Measurements from ENCODE around the gene GRM2.

Gene GRM2

GRCh38 chr3:51675201-51675611, 31.7 kb upstream of the GRM2 start:
- no peak for DNase-seq
- Mint-ChIP-seq H3K4me3 (no peak overlapping the region), H3K27ac (peak overlapping the region; percentile 68), H3K9me3 (no peaks in the 10 kb centered on the region), H3K27me3 (no peaks in the 10 kb centered on the region), H3K36me3 (peaks cover 15 to 19% of the 10 kb centered on the region in 2 donors), H3K4me1 (peaks cover 43 to 86% of the 10 kb centered on the region in 2 donors)
- no peak for ATAC-seq (replicated peaks)

- Mint-ChIP-seq H3K36me3 (peaks cover 15 to 20% of the 10 kb centered on the region in 2 donors), H3K9me3 (no peaks in the 10 kb centered on the region), H3K27me3 (no peaks in the 10 kb centered on the region), H3K27ac (peak overlapping the region; percentile 67), H3K4me1 (peaks cover 50 to 88% of the 10 kb centered on the region in 2 donors), H3K4me3 (no peak overlapping the region)
- ATAC-seq (replicated peaks), result no peak
- no peak for DNase-seq
Observed at GRCh38 chr3:51676102-51676640, 30.7 kb upstream of the GRM2 start.

- no peak for ATAC-seq (replicated peaks)
Observed at GRCh38 chr3:51677358-51677757, 29.5 kb upstream of the GRM2 start.

GRCh38 chr3:51678186-51678585, 28.7 kb upstream of the GRM2 start:
- Mint-ChIP-seq H3K9me3 (no peaks in the 10 kb centered on the region), H3K27me3 (no peaks in the 10 kb centered on the region), H3K4me1 (peaks cover 59 to 88% of the 10 kb centered on the region in 2 donors), H3K36me3 (peaks cover 22 to 32% of the 10 kb centered on the region in 2 donors), H3K27ac (peak overlapping the region; percentile 14), H3K4me3 (no peak overlapping the region)
- ATAC-seq (replicated peaks) (no peak), DNase-seq (no peak)

More at GRCh38 chr3:51677358-51677757, 29.5 kb upstream of the GRM2 start:
- Mint-ChIP-seq H3K9me3 (no peaks in the 10 kb centered on the region), H3K27ac (peak overlapping the region; percentile 4), H3K36me3 (peaks cover 17 to 27% of the 10 kb centered on the region in 2 donors), H3K27me3 (no peaks in the 10 kb centered on the region), H3K4me3 (no peak overlapping the region), H3K4me1 (peaks cover 56 to 88% of the 10 kb centered on the region in 2 donors)
- DNase-seq, result no peak

- Mint-ChIP-seq H3K36me3 (peaks cover 22 to 32% of the 10 kb centered on the region in 2 donors), H3K4me3 (no peak overlapping the region), H3K27ac (peak overlapping the region; percentile 14), H3K27me3 (no peaks in the 10 kb centered on the region), H3K4me1 (peaks cover 57 to 85% of the 10 kb centered on the region in 2 donors), H3K9me3 (no peaks in the 10 kb centered on the region)
- ATAC-seq (replicated peaks) (no peak), DNase-seq (no peak)
Observed at GRCh38 chr3:51678641-51679040, 28.2 kb upstream of the GRM2 start.

GRCh38 chr3:51679318-51679717, 27.6 kb upstream of the GRM2 start:
- Mint-ChIP-seq H3K4me3 (no peak overlapping the region), H3K27ac (no peak overlapping the region), H3K4me1 (peaks cover 58 to 79% of the 10 kb centered on the region in 2 donors), H3K36me3 (peaks cover 25 to 34% of the 10 kb centered on the region in 2 donors), H3K27me3 (no peaks in the 10 kb centered on the region), H3K9me3 (no peaks in the 10 kb centered on the region)
- DNase-seq (no peak), ATAC-seq (replicated peaks) (no peak)

- H3K36me3 Mint-ChIP-seq, result peaks cover 27 to 33% of the 10 kb centered on the region in 2 donors
- H3K27me3 Mint-ChIP-seq, result no peaks in the 10 kb centered on the region
- no peaks in the 10 kb centered on the region for H3K9me3 Mint-ChIP-seq
- DNase-seq, result no peak
- no peak overlapping the region for H3K4me3 Mint-ChIP-seq
- ATAC-seq (replicated peaks), result no peak
- peak overlapping the region; percentile 72 for H3K27ac Mint-ChIP-seq
- H3K4me1 Mint-ChIP-seq, result peaks cover 58 to 74% of the 10 kb centered on the region in 2 donors
Observed at GRCh38 chr3:51679777-51680176, 27.1 kb upstream of the GRM2 start.

GRCh38 chr3:51680196-51680595, 26.7 kb upstream of the GRM2 start:
- ATAC-seq (replicated peaks) (no peak), DNase-seq (no peak)
- peaks cover 56 to 72% of the 10 kb centered on the region in 2 donors for H3K4me1 Mint-ChIP-seq
- peaks cover 26 to 33% of the 10 kb centered on the region in 2 donors for H3K36me3 Mint-ChIP-seq
- no peak overlapping the region for H3K4me3 Mint-ChIP-seq
- H3K27me3 Mint-ChIP-seq, result no peaks in the 10 kb centered on the region
- no peaks in the 10 kb centered on the region for H3K9me3 Mint-ChIP-seq
- peak overlapping the region; percentile 72 for H3K27ac Mint-ChIP-seq

- Mint-ChIP-seq H3K36me3 (peaks cover 27 to 33% of the 10 kb centered on the region in 2 donors), H3K27me3 (no peaks in the 10 kb centered on the region), H3K4me1 (peaks cover 56 to 72% of the 10 kb centered on the region in 2 donors), H3K9me3 (no peaks in the 10 kb centered on the region), H3K27ac (peak overlapping the region; percentile 79), H3K4me3 (peak overlapping the region in 1 of 2 donors; percentile 37)
- DNase-seq (no peak), ATAC-seq (replicated peaks) (no peak)
Observed at GRCh38 chr3:51680663-51681230, 26.1 kb upstream of the GRM2 start.

- H3K4me3 Mint-ChIP-seq, result peak overlapping the region; percentile 37
- H3K36me3 Mint-ChIP-seq, result peaks cover 29 to 35% of the 10 kb centered on the region in 2 donors
- H3K27me3 Mint-ChIP-seq, result no peaks in the 10 kb centered on the region
- DNase-seq, result no peak
- no peaks in the 10 kb centered on the region for H3K9me3 Mint-ChIP-seq
- H3K4me1 Mint-ChIP-seq, result peaks cover 60 to 72% of the 10 kb centered on the region in 2 donors
- ATAC-seq (replicated peaks), result peak; percentile 13 to 27
- H3K27ac Mint-ChIP-seq, result peak overlapping the region; percentile 79
Observed at GRCh38 chr3:51681453-51681852, 25.4 kb upstream of the GRM2 start.

GRCh38 chr3:51682079-51682478, 24.8 kb upstream of the GRM2 start:
- peaks cover 66 to 78% of the 10 kb centered on the region in 2 donors for H3K4me1 Mint-ChIP-seq
- ATAC-seq (replicated peaks) (peak; percentile 88 to 91), DNase-seq (peak; percentile 81)
- H3K9me3 Mint-ChIP-seq, result no peaks in the 10 kb centered on the region
- H3K27me3 Mint-ChIP-seq, result no peaks in the 10 kb centered on the region
- peak overlapping the region; percentile 5 to 14 for H3K4me3 Mint-ChIP-seq
- peaks cover 34 to 41% of the 10 kb centered on the region in 2 donors for H3K36me3 Mint-ChIP-seq
- peak overlapping the region; percentile 49 for H3K27ac Mint-ChIP-seq

GRCh38 chr3:51682526-51682925, 24.3 kb upstream of the GRM2 start:
- Mint-ChIP-seq H3K36me3 (peaks cover 36 to 46% of the 10 kb centered on the region in 2 donors), H3K9me3 (no peaks in the 10 kb centered on the region), H3K27ac (peak overlapping the region; percentile 54), H3K27me3 (no peaks in the 10 kb centered on the region), H3K4me1 (peaks cover 71 to 81% of the 10 kb centered on the region in 2 donors), H3K4me3 (peak overlapping the region in 1 of 2 donors; percentile 10)
- ATAC-seq (replicated peaks) (peak in 1 of 2 donors; percentile 10), DNase-seq (no peak)

GRCh38 chr3:51683566-51683965, 23.3 kb upstream of the GRM2 start:
- no peak for DNase-seq

GRCh38 chr3:51684971-51685751, 21.7 kb upstream of the GRM2 start:
- H3K4me3 Mint-ChIP-seq, result peak overlapping the region in 1 of 2 donors; percentile 77
- H3K27me3 Mint-ChIP-seq, result no peaks in the 10 kb centered on the region
- peak overlapping the region; percentile 94 for H3K27ac Mint-ChIP-seq
- H3K4me1 Mint-ChIP-seq, result peaks cover 63 to 68% of the 10 kb centered on the region in 2 donors
- DNase-seq (no peak), ATAC-seq (replicated peaks) (no peak)
- no peaks in the 10 kb centered on the region for H3K9me3 Mint-ChIP-seq
- peaks cover 47 to 68% of the 10 kb centered on the region in 2 donors for H3K36me3 Mint-ChIP-seq

More at GRCh38 chr3:51683566-51683965, 23.3 kb upstream of the GRM2 start:
- no peak for ATAC-seq (replicated peaks)
- Mint-ChIP-seq H3K9me3 (no peaks in the 10 kb centered on the region), H3K4me3 (no peak overlapping the region), H3K27ac (no peak overlapping the region), H3K36me3 (peaks cover 37 to 56% of the 10 kb centered on the region in 2 donors), H3K4me1 (peaks cover 73 to 80% of the 10 kb centered on the region in 2 donors), H3K27me3 (no peaks in the 10 kb centered on the region)
